SK-N-SH treated with all-trans-retinoic acid at 6 μM for 48 hours (cell line): ENCODE results near the gene VSNL1.

Experiments used
- ATAC-seq: fragments of 200-7000 bp; cut with Tn5 transposase; 3 replicates; pipeline ENCODE4 v1.9.1; 2020; ENCODE audit warnings: mild to moderate bottlenecking, moderate library complexity
- ARNTL ChIP-seq: fragments of 450-650 bp; formaldehyde crosslinking; IDR thresholded peaks from 2 replicates; pipeline ENCODE4 v1.5.0; 2020; ENCODE audit warnings: low read depth, mild to moderate bottlenecking, moderate library complexity, borderline replicate concordance
- BACH2 ChIP-seq: fragments of 250-450 bp; sonication (Bioruptor Pico); IDR thresholded peaks from 2 replicates; pipeline ENCODE4 v1.9.0; 2021; ENCODE audit warnings: mild to moderate bottlenecking, borderline replicate concordance
- CREB5 ChIP-seq: fragments of 250-450 bp; sonication (Bioruptor Pico); IDR thresholded peaks from 2 replicates; pipeline ENCODE4 v1.5.1; 2020; ENCODE audit warnings: low read depth, mild to moderate bottlenecking, moderate library complexity
- CSRNP3 ChIP-seq: fragments of 250-450 bp; sonication (Bioruptor Pico); IDR thresholded peaks from 2 replicates; pipeline ENCODE4 v1.5.1; 2021; ENCODE audit warnings: mild to moderate bottlenecking, moderate library complexity
- ESRRG ChIP-seq: fragments of 250-450 bp; sonication (Bioruptor Pico); IDR thresholded peaks from 2 replicates; pipeline ENCODE4 v1.6.1; 2021; ENCODE audit warnings: mild to moderate bottlenecking
- GLIS3 ChIP-seq: fragments of 250-450 bp; sonication (Bioruptor Pico); IDR thresholded peaks from 2 replicates; pipeline ENCODE4 v1.5.0; 2020; ENCODE audit warnings: mild to moderate bottlenecking, moderate library complexity
- OSR1 ChIP-seq: fragments of 250-450 bp; sonication (Bioruptor Pico); IDR thresholded peaks from 2 replicates; pipeline ENCODE4 v1.8.0; 2022; ENCODE audit warnings: moderate library complexity, mild to moderate bottlenecking, inconsistent platforms
- PATZ1 ChIP-seq: fragments of 250-450 bp; sonication (Bioruptor Pico); IDR thresholded peaks from 2 replicates; pipeline ENCODE4 v1.8.0; 2020; ENCODE audit warnings: mild to moderate bottlenecking, moderate library complexity, borderline replicate concordance
- POU6F1 ChIP-seq: fragments of 250-450 bp; sonication (Bioruptor Pico); IDR thresholded peaks from 2 replicates; pipeline ENCODE4 v1.8.0; 2021; ENCODE audit warnings: low read depth, mild to moderate bottlenecking, moderate library complexity, borderline replicate concordance
- RARB ChIP-seq: fragments of 250-450 bp; sonication (Bioruptor Pico); IDR thresholded peaks from 2 replicates; pipeline ENCODE4 v1.8.0; 2021; ENCODE audit warnings: mild to moderate bottlenecking, moderate library complexity
- SNAI2 ChIP-seq: fragments of 250-450 bp; sonication (Bioruptor Pico); IDR thresholded peaks from 2 replicates; pipeline ENCODE4 v1.5.0; 2020; ENCODE audit warnings: mild to moderate bottlenecking, moderate library complexity
- TCF4 ChIP-seq: fragments of 250-450 bp; sonication (Bioruptor Pico); IDR thresholded peaks from 2 replicates; pipeline ENCODE4 v1.8.0; 2021; ENCODE audit warnings: mild to moderate bottlenecking, moderate library complexity, borderline replicate concordance
- TOX ChIP-seq: fragments of 250-450 bp; sonication (Bioruptor Pico); IDR thresholded peaks from 2 replicates; pipeline ENCODE4 v1.8.0; 2021; ENCODE audit warnings: mild to moderate bottlenecking, moderate library complexity, borderline replicate concordance
- TSHZ2 ChIP-seq: fragments of 250-450 bp; sonication (Bioruptor Pico); IDR thresholded peaks from 2 replicates; pipeline ENCODE4 v1.5.0; 2020; ENCODE audit warnings: mild to moderate bottlenecking, moderate library complexity
- ZC3H10 ChIP-seq: fragments of 250-450 bp; sonication (Bioruptor Pico); IDR thresholded peaks from 2 replicates; pipeline ENCODE4 v1.5.1; 2021; ENCODE audit warnings: mild to moderate bottlenecking, moderate library complexity
- ZFP3 ChIP-seq: fragments of 250-450 bp; sonication (Bioruptor Pico); IDR thresholded peaks from 2 replicates; pipeline ENCODE4 v1.5.0; 2020; ENCODE audit warnings: mild to moderate bottlenecking, moderate library complexity
- ZFP30 ChIP-seq: fragments of 450-650 bp; formaldehyde crosslinking; IDR thresholded peaks from 2 replicates; pipeline ENCODE4 v1.5.0; 2022; ENCODE audit warnings: mild to moderate bottlenecking, moderate library complexity
- ZNF565 ChIP-seq: fragments of 450-650 bp; formaldehyde crosslinking; conservative IDR thresholded peaks from 2 replicates; pipeline ENCODE4 v1.5.0; 2020; ENCODE audit warnings: low read depth, mild to moderate bottlenecking, moderate library complexity
- ZNF70 ChIP-seq: fragments of 450-650 bp; formaldehyde crosslinking; IDR thresholded peaks from 2 replicates; pipeline ENCODE4 v1.5.0; 2020; ENCODE audit warnings: mild to moderate bottlenecking, moderate library complexity
- ZNF8 ChIP-seq: fragments of 450-650 bp; formaldehyde crosslinking; IDR thresholded peaks from 2 replicates; pipeline ENCODE4 v1.5.0; 2020; ENCODE audit warnings: mild to moderate bottlenecking, moderate library complexity

VSNL1 gene

GRCh38 chr2:17541531-17541950, 1.0 kb downstream of the VSNL1 start (continued):
- TF ChIP-seq ARNTL (CRISPR knock-in tag) (no peak), SNAI2 (CRISPR knock-in tag) (no peak), TOX (CRISPR knock-in tag) (no peak)

GRCh38 chr2:17542471-17542870, 2.0 kb downstream of the VSNL1 start:
- no peak for ATAC-seq
- TF ChIP-seq ARNTL (CRISPR knock-in tag) (no peak), TSHZ2 (CRISPR knock-in tag) (no peak), ZFP30 (CRISPR knock-in tag) (no peak), ZC3H10 (CRISPR knock-in tag) (no peak), SNAI2 (CRISPR knock-in tag) (no peak), POU6F1 (CRISPR knock-in tag) (no peak), ZFP3 (no peak), TOX (CRISPR knock-in tag) (no peak), ZNF8 (no peak), BACH2 (CRISPR knock-in tag) (no peak), ZNF565 (CRISPR knock-in tag) (no peak), PATZ1 (CRISPR knock-in tag) (no peak), ZNF70 (CRISPR knock-in tag) (no peak), CSRNP3 (CRISPR knock-in tag) (no peak), ESRRG (CRISPR knock-in tag) (no peak), GLIS3 (no peak), CREB5 (CRISPR knock-in tag) (no peak), OSR1 (CRISPR knock-in tag) (no peak)

- ATAC-seq: no peak
- no peak for TF ChIP-seq ZC3H10 (CRISPR knock-in tag)
- no peak for TF ChIP-seq ZNF8
- no peak for TF ChIP-seq RARB
- no peak for TF ChIP-seq ZNF70 (CRISPR knock-in tag)
- no peak for TF ChIP-seq ARNTL (CRISPR knock-in tag)
- no peak for TF ChIP-seq TCF4 (CRISPR knock-in tag)
- no peak for TF ChIP-seq CSRNP3 (CRISPR knock-in tag)
- TF ChIP-seq PATZ1 (CRISPR knock-in tag): no peak
- no peak for TF ChIP-seq SNAI2 (CRISPR knock-in tag)
- no peak for TF ChIP-seq GLIS3
- no peak for TF ChIP-seq ZFP30 (CRISPR knock-in tag)
- TF ChIP-seq, all 23 proteins: peak for 0
Measured at GRCh38 chr2:17543131-17543660, 2.7 kb downstream of the VSNL1 start.
